Activated CD4-positive, alpha-beta T cell treated with anti-CD3 and anti-CD28 coated beads, Interleukin-2, amount 10 ng/mL, durations not matched to agents 24 days and 14 days (primary cell): ENCODE data around the gene UNKL. TPM values are rescaled to one million over a fixed set of nuclear protein-coding genes. Genes with fewer than 3 reads are reported as not detected.
"Not testable (repeated sequence)": the region's sequence is repeated elsewhere in the genome, so short reads cannot be mapped to it uniquely, and the experiment has no call there.

Experiments
- DNase-seq: peaks from one replicate; pipeline ENCODE4 v3.0.0; 2022
- H3K27ac Mint-ChIP-seq: one replicate; pipeline ENCODE4 v1.8.0; 2022; ENCODE audit warnings: mild to moderate bottlenecking, mixed read lengths
- H3K27me3 Mint-ChIP-seq: one replicate; pipeline ENCODE4 v1.8.0; 2022; ENCODE audit warnings: mixed read lengths
- H3K36me3 Mint-ChIP-seq: one replicate; pipeline ENCODE4 v1.8.0; 2022; ENCODE audit warnings: low read depth, mild to moderate bottlenecking, mixed read lengths
- H3K4me1 Mint-ChIP-seq: one replicate; pipeline ENCODE4 v1.8.0; 2021; ENCODE audit warnings: mixed read lengths
- H3K4me3 Mint-ChIP-seq: one replicate; pipeline ENCODE4 v1.8.0; 2022; ENCODE audit warnings: mild to moderate bottlenecking, moderate library complexity, mixed read lengths
- H3K9me3 Mint-ChIP-seq: one replicate; pipeline ENCODE4 v1.8.0; 2021; ENCODE audit warnings: mixed read lengths
- intact Hi-C: fragments of 100-400 bp; cut with micrococcal nuclease; formaldehyde crosslinking; loops from one replicate; pipeline ENCODE4 v1.15.1; 2023
- total RNA-seq: library from RNA; stranded (reverse); gene quantifications from 2 replicates; pipeline ENCODE4 v1.2.3, GENCODE V29; 2022

Gene UNKL
- total RNA-seq, 1 donor from 2014 or later: 43.9 TPM

- DNase-seq, H3K4me3 Mint-ChIP-seq, H3K9me3 Mint-ChIP-seq, intact Hi-C loops, H3K27ac Mint-ChIP-seq, H3K4me1 Mint-ChIP-seq: not testable (repeated sequence)
- Mint-ChIP-seq H3K27me3 (peaks cover 11% of the 10 kb centered on the region), H3K36me3 (peaks cover 11% of the 10 kb centered on the region)
Measured at GRCh38 chr16:1328136-1328535, 86.4 kb downstream of the UNKL start.

- H3K27me3 Mint-ChIP-seq: peaks cover 8% of the 10 kb centered on the region
- intact Hi-C loops: no loop called here
- H3K36me3 Mint-ChIP-seq: peaks cover 11% of the 10 kb centered on the region
- no peak for DNase-seq
- peaks cover 6% of the 10 kb centered on the region for H3K4me1 Mint-ChIP-seq
- H3K27ac Mint-ChIP-seq: no peak overlapping the region
- no peak overlapping the region for H3K4me3 Mint-ChIP-seq
- no peaks in the 10 kb centered on the region for H3K9me3 Mint-ChIP-seq
Measured at GRCh38 chr16:1327619-1327947, 86.9 kb downstream of the UNKL start.

GRCh38 chr16:1326946-1327618, 87.4 kb downstream of the UNKL start:
- H3K27ac Mint-ChIP-seq: no peak overlapping the region
- H3K4me1 Mint-ChIP-seq: peaks cover 3% of the 10 kb centered on the region
- no peaks in the 10 kb centered on the region for H3K9me3 Mint-ChIP-seq
- intact Hi-C loops: no loop called here
- H3K36me3 Mint-ChIP-seq: peaks cover 13% of the 10 kb centered on the region
- no peak for DNase-seq
- H3K27me3 Mint-ChIP-seq: peaks cover 5% of the 10 kb centered on the region
- no peak overlapping the region for H3K4me3 Mint-ChIP-seq

GRCh38 chr16:1326391-1326790, 88.1 kb downstream of the UNKL start:
- no peak for DNase-seq
- intact Hi-C loops: no loop called here
- Mint-ChIP-seq H3K36me3 (peaks cover 13% of the 10 kb centered on the region), H3K9me3 (no peaks in the 10 kb centered on the region), H3K27me3 (peaks cover 2% of the 10 kb centered on the region), H3K4me3 (no peak overlapping the region), H3K27ac (no peak overlapping the region), H3K4me1 (no peaks in the 10 kb centered on the region)

GRCh38 chr16:1325673-1326371, 88.7 kb downstream of the UNKL start:
- Mint-ChIP-seq H3K4me1 (no peaks in the 10 kb centered on the region), H3K36me3 (peaks cover 16% of the 10 kb centered on the region)
- DNase-seq: no peak

GRCh38 chr16:1325261-1325660, 89.2 kb downstream of the UNKL start:
- Mint-ChIP-seq H3K27ac (no peak overlapping the region), H3K27me3 (no peaks in the 10 kb centered on the region), H3K36me3 (peaks cover 19% of the 10 kb centered on the region)

More at GRCh38 chr16:1325673-1326371, 88.7 kb downstream of the UNKL start:
- intact Hi-C loops: no loop called here
- H3K27ac Mint-ChIP-seq: no peak overlapping the region
- no peaks in the 10 kb centered on the region for H3K9me3 Mint-ChIP-seq
- no peak overlapping the region for H3K4me3 Mint-ChIP-seq
- H3K27me3 Mint-ChIP-seq: no peaks in the 10 kb centered on the region

GRCh38 chr16:1324286-1324826, 90.1 kb downstream of the UNKL start:
- intact Hi-C loops: no loop called here
- Mint-ChIP-seq H3K27ac (no peak overlapping the region), H3K27me3 (no peaks in the 10 kb centered on the region), H3K36me3 (peaks cover 27% of the 10 kb centered on the region), H3K4me3 (no peak overlapping the region), H3K9me3 (no peaks in the 10 kb centered on the region), H3K4me1 (no peaks in the 10 kb centered on the region)
- no peak for DNase-seq

More at GRCh38 chr16:1325261-1325660, 89.2 kb downstream of the UNKL start:
- H3K4me1 Mint-ChIP-seq: no peaks in the 10 kb centered on the region
- no peak for DNase-seq
- H3K4me3 Mint-ChIP-seq: no peak overlapping the region
- intact Hi-C loops: no loop called here
- H3K9me3 Mint-ChIP-seq: no peaks in the 10 kb centered on the region

GRCh38 chr16:1323296-1324239, 90.9 kb downstream of the UNKL start:
- intact Hi-C loops: no loop called here
- H3K4me1 Mint-ChIP-seq: no peaks in the 10 kb centered on the region
- no peaks in the 10 kb centered on the region for H3K27me3 Mint-ChIP-seq
- no peak overlapping the region for H3K4me3 Mint-ChIP-seq
- DNase-seq: no peak
- no peaks in the 10 kb centered on the region for H3K9me3 Mint-ChIP-seq
- peaks cover 33% of the 10 kb centered on the region for H3K36me3 Mint-ChIP-seq
- no peak overlapping the region for H3K27ac Mint-ChIP-seq

GRCh38 chr16:1322407-1322806, 92.1 kb downstream of the UNKL start:
- Mint-ChIP-seq H3K27ac (no peak overlapping the region), H3K4me3 (no peak overlapping the region), H3K9me3 (no peaks in the 10 kb centered on the region), H3K27me3 (no peaks in the 10 kb centered on the region), H3K4me1 (no peaks in the 10 kb centered on the region), H3K36me3 (peaks cover 45% of the 10 kb centered on the region)
- DNase-seq: no peak
- intact Hi-C loops: no loop called here

GRCh38 chr16:1320658-1321240, 93.8 kb downstream of the UNKL start:
- H3K36me3 Mint-ChIP-seq: peaks cover 58% of the 10 kb centered on the region
- DNase-seq: no peak

GRCh38 chr16:1320097-1320496, 94.4 kb downstream of the UNKL start:
- Mint-ChIP-seq H3K4me1 (no peaks in the 10 kb centered on the region), H3K36me3 (peaks cover 61% of the 10 kb centered on the region), H3K9me3 (no peaks in the 10 kb centered on the region), H3K27ac (no peak overlapping the region), H3K27me3 (no peaks in the 10 kb centered on the region), H3K4me3 (no peak overlapping the region)
- no peak for DNase-seq
- intact Hi-C loops: no loop called here

More at GRCh38 chr16:1320658-1321240, 93.8 kb downstream of the UNKL start:
- H3K27me3 Mint-ChIP-seq: no peaks in the 10 kb centered on the region
- H3K27ac Mint-ChIP-seq: no peak overlapping the region
- H3K4me1 Mint-ChIP-seq: no peaks in the 10 kb centered on the region
- no peak overlapping the region for H3K4me3 Mint-ChIP-seq
- intact Hi-C loops: no loop called here
- H3K9me3 Mint-ChIP-seq: no peaks in the 10 kb centered on the region

- Mint-ChIP-seq H3K27ac (no peak overlapping the region), H3K9me3 (no peaks in the 10 kb centered on the region), H3K4me1 (no peaks in the 10 kb centered on the region), H3K36me3 (peaks cover 63% of the 10 kb centered on the region), H3K27me3 (no peaks in the 10 kb centered on the region), H3K4me3 (no peak overlapping the region)
- intact Hi-C loops: no loop called here
- no peak for DNase-seq
Measured at GRCh38 chr16:1319041-1319440, 95.5 kb downstream of the UNKL start.

- intact Hi-C loops: no loop called here
- no peaks in the 10 kb centered on the region for H3K27me3 Mint-ChIP-seq
- H3K9me3 Mint-ChIP-seq: no peaks in the 10 kb centered on the region
- H3K27ac Mint-ChIP-seq: no peak overlapping the region
- H3K4me1 Mint-ChIP-seq: peaks cover under 1% of the 10 kb centered on the region
- H3K36me3 Mint-ChIP-seq: peaks cover 60% of the 10 kb centered on the region
- H3K4me3 Mint-ChIP-seq: no peak overlapping the region
- no peak for DNase-seq
Measured at GRCh38 chr16:1318268-1318545, 96.3 kb downstream of the UNKL start.
